PC-9 (cell line): Measurements from ENCODE around the gene UVRAG.

ENCODE experiments used
- EZH2 ChIP-seq: fragments of 200-600 bp; sonication (generic); IDR thresholded peaks from 2 replicates; pipeline ENCODE4 v1.8.0; 2017; ENCODE audit warnings: antibody characterized with exemption, low read depth
- TF ChIP-seq, protein P1 (sequence below): fragments of 200-600 bp; sonication (generic); conservative IDR thresholded peaks from 2 replicates; pipeline ENCODE4 v1.6.1; 2017; ENCODE audit warnings: mixed run types, antibody characterized with exemption, mild to moderate bottlenecking, moderate library complexity

DNA sequence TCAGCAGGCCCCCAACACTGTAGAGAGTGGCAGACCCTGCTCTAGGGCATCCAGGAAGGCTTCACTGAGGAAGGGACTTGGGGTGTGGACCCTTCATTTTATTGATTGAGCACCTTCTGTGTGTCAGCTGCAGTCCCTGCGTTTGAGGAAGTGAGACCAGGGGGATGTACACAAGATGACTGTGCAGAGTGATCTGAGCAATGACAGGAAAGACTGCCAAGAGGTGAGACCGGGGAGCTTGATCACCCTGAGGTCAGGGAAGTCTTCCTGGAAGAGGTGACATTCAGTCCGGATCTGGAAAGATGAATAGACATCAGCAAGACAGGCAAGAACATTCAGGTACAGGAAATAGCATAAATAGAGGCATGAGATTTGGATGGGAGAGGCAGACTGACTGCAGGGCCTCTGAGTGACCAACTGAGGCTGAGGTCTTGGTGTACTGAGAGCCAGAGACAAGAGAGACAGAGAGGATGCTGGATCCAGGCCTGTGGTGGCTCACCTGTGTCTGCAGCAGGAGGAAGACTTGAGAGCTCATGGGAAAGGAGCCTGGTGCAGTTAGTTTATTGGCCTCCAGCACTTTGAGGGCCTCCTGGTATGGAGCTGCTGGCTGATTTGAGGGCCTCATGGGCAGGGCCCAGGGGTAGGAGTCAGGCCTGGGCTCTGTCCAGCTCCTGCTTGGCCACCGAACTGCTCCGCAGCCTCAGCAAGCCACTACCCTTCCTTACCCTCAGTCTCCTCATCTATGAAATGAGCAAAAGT, 41.2 kb upstream of the UVRAG start:
- TF ChIP-seq, protein P1, sequence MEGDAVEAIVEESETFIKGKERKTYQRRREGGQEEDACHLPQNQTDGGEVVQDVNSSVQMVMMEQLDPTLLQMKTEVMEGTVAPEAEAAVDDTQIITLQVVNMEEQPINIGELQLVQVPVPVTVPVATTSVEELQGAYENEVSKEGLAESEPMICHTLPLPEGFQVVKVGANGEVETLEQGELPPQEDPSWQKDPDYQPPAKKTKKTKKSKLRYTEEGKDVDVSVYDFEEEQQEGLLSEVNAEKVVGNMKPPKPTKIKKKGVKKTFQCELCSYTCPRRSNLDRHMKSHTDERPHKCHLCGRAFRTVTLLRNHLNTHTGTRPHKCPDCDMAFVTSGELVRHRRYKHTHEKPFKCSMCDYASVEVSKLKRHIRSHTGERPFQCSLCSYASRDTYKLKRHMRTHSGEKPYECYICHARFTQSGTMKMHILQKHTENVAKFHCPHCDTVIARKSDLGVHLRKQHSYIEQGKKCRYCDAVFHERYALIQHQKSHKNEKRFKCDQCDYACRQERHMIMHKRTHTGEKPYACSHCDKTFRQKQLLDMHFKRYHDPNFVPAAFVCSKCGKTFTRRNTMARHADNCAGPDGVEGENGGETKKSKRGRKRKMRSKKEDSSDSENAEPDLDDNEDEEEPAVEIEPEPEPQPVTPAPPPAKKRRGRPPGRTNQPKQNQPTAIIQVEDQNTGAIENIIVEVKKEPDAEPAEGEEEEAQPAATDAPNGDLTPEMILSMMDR: no peak
- no peak for TF ChIP-seq EZH2
